Gastrocnemius medialis (tissue), 4 donors: Measurements from ENCODE around the gene NUDCD2.

Experiments used
- POLR2A ChIP-seq, 2 donors: fragments of 450-650 bp; IDR thresholded peaks; one replicate each; pipeline ENCODE4 v1.6.1; 2017; ENCODE audit warnings: antibody characterized with exemption in 2 of 2, mild to moderate bottlenecking in 2 of 2, moderate library complexity in 2 of 2
- TF ChIP-seq, protein P1 (sequence below), 5 experiments: fragments of 450-650 bp in 3 of 5; fragments of 200-600 bp in 2 of 5; sonication (generic) in 2 of 5; IDR thresholded peaks in 4 of 5; conservative IDR thresholded peaks in 1 of 5; 1 replicate in 4 of 5; 2 replicates in 1 of 5; pipeline ENCODE4 v1.5.1; 2016 to 2019; ENCODE audit warnings: antibody characterized with exemption in 5 of 5, mild to moderate bottlenecking in 3 of 5, moderate library complexity in 3 of 5

DNA sequence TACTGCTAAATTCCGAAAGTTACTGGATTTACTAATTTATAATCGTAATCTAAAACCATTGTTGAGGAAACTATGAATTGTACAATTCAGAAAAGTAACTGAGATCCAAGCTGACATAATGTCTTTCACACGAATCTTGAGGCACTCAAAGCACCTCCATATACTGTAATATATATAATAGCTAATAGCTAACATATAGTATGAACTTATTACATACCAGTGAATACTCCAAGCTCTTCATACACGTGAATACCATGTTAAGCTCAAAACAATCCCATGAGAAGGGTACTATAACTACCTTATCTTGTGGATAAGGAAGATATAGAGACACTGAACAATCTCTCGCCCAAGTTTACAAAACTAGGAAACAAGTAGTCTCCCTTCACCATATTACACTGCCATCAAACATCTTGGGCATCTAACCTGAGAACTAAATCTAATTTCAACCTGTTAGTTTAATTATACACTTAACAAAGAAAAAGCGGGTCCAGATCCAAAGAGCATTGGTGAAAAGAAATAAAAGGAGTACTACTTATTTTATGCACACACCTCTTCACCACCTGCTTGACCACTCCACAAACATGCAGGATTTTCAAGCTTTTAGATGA lies 1.0 kb downstream of the NUDCD2 start:
- TF ChIP-seq, protein P1, sequence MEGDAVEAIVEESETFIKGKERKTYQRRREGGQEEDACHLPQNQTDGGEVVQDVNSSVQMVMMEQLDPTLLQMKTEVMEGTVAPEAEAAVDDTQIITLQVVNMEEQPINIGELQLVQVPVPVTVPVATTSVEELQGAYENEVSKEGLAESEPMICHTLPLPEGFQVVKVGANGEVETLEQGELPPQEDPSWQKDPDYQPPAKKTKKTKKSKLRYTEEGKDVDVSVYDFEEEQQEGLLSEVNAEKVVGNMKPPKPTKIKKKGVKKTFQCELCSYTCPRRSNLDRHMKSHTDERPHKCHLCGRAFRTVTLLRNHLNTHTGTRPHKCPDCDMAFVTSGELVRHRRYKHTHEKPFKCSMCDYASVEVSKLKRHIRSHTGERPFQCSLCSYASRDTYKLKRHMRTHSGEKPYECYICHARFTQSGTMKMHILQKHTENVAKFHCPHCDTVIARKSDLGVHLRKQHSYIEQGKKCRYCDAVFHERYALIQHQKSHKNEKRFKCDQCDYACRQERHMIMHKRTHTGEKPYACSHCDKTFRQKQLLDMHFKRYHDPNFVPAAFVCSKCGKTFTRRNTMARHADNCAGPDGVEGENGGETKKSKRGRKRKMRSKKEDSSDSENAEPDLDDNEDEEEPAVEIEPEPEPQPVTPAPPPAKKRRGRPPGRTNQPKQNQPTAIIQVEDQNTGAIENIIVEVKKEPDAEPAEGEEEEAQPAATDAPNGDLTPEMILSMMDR (IDR thresholded peaks at IDR 0.05 in 4 of 5, conservative IDR thresholded peaks at IDR 0.05 in 1 of 5) = no peak
- no peak for TF ChIP-seq POLR2A (IDR thresholded peaks at IDR 0.05)
